ENCODE results near the gene MAP2K5. TPM values are rescaled to one million over a fixed set of nuclear protein-coding genes. Genes with fewer than 3 reads are reported as not detected.
A peak's percentile ranks its signal among the peaks of the same experiment; 100 is the strongest.

The MAP2K5 gene
- 3.8 and 6.4 TPM in 2 replicates for total RNA-seq (2014; rRNA removed; shearing (Covaris generic))
- 16.6 and 19.5 TPM in 2 replicates for polyA plus RNA-seq (2015; cell fraction: cytosol; rRNA removed)
- 12.8 and 13.3 TPM in 2 replicates for polyA plus RNA-seq (2015; cell fraction: nucleus; rRNA removed)

GRCh38 chr15:67542420-67543347, at the start of gene MAP2K5:
Gene MAP2K5 (plus strand): TSS chr15:67542703. CDS start chr15:67543336, 633 bp downstream.
- peak; percentile 77 for DNase-seq (ENCODE audit: low read depth)

- no peak for DNase-seq (ENCODE audit: low read depth)
These were observed 46.9 kb upstream of the MAP2K5 start for GRCh38 chr15:67495585-67495984.

GRCh38 chr15:67501177-67501835, 41.2 kb upstream of the MAP2K5 start:
- DNase-seq (ENCODE audit: low read depth) = no peak

GRCh38 chr15:67501836-67502461, 40.6 kb upstream of the MAP2K5 start:
- DNase-seq (ENCODE audit: low read depth) = no peak

GRCh38 chr15:67504056-67504455, 38.4 kb upstream of the MAP2K5 start:
- DNase-seq (ENCODE audit: low read depth) = no peak

- DNase-seq (ENCODE audit: low read depth) = no peak
These were observed 37.7 kb upstream of the MAP2K5 start for GRCh38 chr15:67504796-67505195.

GRCh38 chr15:67505675-67506572, 36.6 kb upstream of the MAP2K5 start:
- no peak for DNase-seq (ENCODE audit: low read depth)

GRCh38 chr15:67506775-67507747, 35.4 kb upstream of the MAP2K5 start:
- DNase-seq (ENCODE audit: low read depth) = no peak

GRCh38 chr15:67508407-67508806, 34.1 kb upstream of the MAP2K5 start:
- no peak for DNase-seq (ENCODE audit: low read depth)

GRCh38 chr15:67509918-67510317, 32.6 kb upstream of the MAP2K5 start:
- DNase-seq (ENCODE audit: low read depth) = no peak

GRCh38 chr15:67510597-67511190, 31.8 kb upstream of the MAP2K5 start:
- no peak for DNase-seq (ENCODE audit: low read depth)

- no peak for DNase-seq (ENCODE audit: low read depth)
These were observed 30.9 kb upstream of the MAP2K5 start for GRCh38 chr15:67511606-67512005.

- DNase-seq (ENCODE audit: low read depth) = no peak
These were observed 30.4 kb upstream of the MAP2K5 start for GRCh38 chr15:67512140-67512539.

- no peak for DNase-seq (ENCODE audit: low read depth)
These were observed 29.4 kb upstream of the MAP2K5 start for GRCh38 chr15:67512933-67513714.

GRCh38 chr15:67515090-67515489, 27.4 kb upstream of the MAP2K5 start:
- no peak for DNase-seq (ENCODE audit: low read depth)

- no peak for DNase-seq (ENCODE audit: low read depth)
These were observed 26.9 kb upstream of the MAP2K5 start for GRCh38 chr15:67515557-67515956.

GRCh38 chr15:67520321-67521028, 22.0 kb upstream of the MAP2K5 start:
- no peak for DNase-seq (ENCODE audit: low read depth)

Measured in HT1080 (cell line).